ENCODE data around the gene OPRD1.

- TF ChIP-seq POLR2A (IDR thresholded peaks at IDR 0.05) (no peak), CTCF (IDR thresholded peaks at IDR 0.05) (no peak)
Measured at GRCh38 chr1:28888915-28889314, 76.9 kb downstream of the OPRD1 start.

Measured in lower leg skin (tissue), 3 donors.